Mucosa of rectum (tissue), 2 donors: ENCODE data around the gene PLA2G4E.

Experiments used
- H3K27ac ChIP-seq, 2 donors: one replicate each; pipeline ENCODE4 v1.7.0; 2013; ENCODE audit warnings: inconsistent platforms in 2 of 2, low read depth in 2 of 2, low read length in 2 of 2
- H3K27me3 ChIP-seq, 2 donors: one replicate each; pipeline ENCODE4 v1.7.0; 2013; ENCODE audit warnings: low read length in 2 of 2; ENCODE audit not compliant: control insufficient read depth in 2 of 2, insufficient read depth in 2 of 2
- H3K36me3 ChIP-seq, 2 donors: one replicate each; pipeline ENCODE4 v1.7.0; 2013; ENCODE audit warnings: low read length in 2 of 2; ENCODE audit not compliant: control insufficient read depth in 2 of 2, insufficient read depth in 2 of 2
- H3K4me1 ChIP-seq, 2 donors: one replicate each; pipeline ENCODE4 v1.7.0; 2013; ENCODE audit warnings: low read length in 2 of 2, mild to moderate bottlenecking in 1 of 2; ENCODE audit not compliant: control insufficient read depth in 2 of 2, insufficient read depth in 2 of 2
- H3K4me3 ChIP-seq, 2 donors: one replicate each; pipeline ENCODE4 v1.7.0; 2013; ENCODE audit warnings: low read length in 2 of 2
- H3K9ac ChIP-seq, 2 donors: one replicate each; pipeline ENCODE4 v1.7.0; 2013; ENCODE audit warnings: low read length in 2 of 2, low read depth in 1 of 2, mild to moderate bottlenecking in 1 of 2
- H3K9me3 ChIP-seq, 2 donors: one replicate each; pipeline ENCODE4 v1.7.0; 2013; ENCODE audit warnings: low read length in 2 of 2; ENCODE audit not compliant: control insufficient read depth in 2 of 2
- donor health status: healthy.
- donor health status: Normal muscosa, but diverticular disease.

Gene PLA2G4E

GRCh38 chr15:41936649-41937567, 83.9 kb downstream of the PLA2G4E start:
- H3K9ac ChIP-seq, result no peak overlapping the region
- H3K4me1 ChIP-seq, result peaks cover 18 to 32% of the 10 kb centered on the region in 2 donors

GRCh38 chr15:41936155-41936554, 84.7 kb downstream of the PLA2G4E start:
- peaks cover 8% of the 10 kb centered on the region in 2 donors for H3K36me3 ChIP-seq
- no peak overlapping the region for H3K4me3 ChIP-seq
- no peaks in the 10 kb centered on the region for H3K9me3 ChIP-seq
- no peaks in the 10 kb centered on the region for H3K27me3 ChIP-seq
- peak overlapping the region in 1 of 2 donors; percentile 69 for H3K27ac ChIP-seq
- H3K4me1 ChIP-seq, result peaks cover 20 to 32% of the 10 kb centered on the region in 2 donors
- no peak overlapping the region for H3K9ac ChIP-seq

More at GRCh38 chr15:41936649-41937567, 83.9 kb downstream of the PLA2G4E start:
- no peak overlapping the region for H3K4me3 ChIP-seq
- H3K36me3 ChIP-seq, result peaks cover 12 to 14% of the 10 kb centered on the region in 2 donors
- H3K27me3 ChIP-seq, result no peaks in the 10 kb centered on the region
- H3K27ac ChIP-seq, result peak overlapping the region; percentile 53 to 66
- no peaks in the 10 kb centered on the region for H3K9me3 ChIP-seq

DNA sequence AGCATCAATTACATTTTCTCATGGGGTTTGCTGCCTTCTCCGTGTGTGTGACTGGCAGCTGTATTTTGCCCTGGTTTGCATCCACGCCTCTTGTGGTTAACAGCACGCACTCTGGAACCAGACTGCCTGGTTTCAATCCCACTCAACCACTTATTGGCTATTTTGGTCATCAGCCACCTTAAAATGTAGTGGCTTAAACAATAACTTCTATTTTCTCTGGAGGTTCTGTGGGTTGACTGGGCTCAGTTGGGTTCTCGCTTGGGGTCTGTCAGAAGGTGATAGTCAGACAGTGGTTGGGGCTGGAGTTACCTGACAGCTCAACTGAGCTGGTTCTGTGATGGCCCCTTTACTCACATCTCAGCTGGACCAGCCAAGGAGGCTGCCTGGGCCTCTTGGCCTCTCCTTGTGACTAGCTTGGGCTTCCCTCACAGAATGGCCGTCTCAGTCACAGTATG, 85.2 kb downstream of the PLA2G4E start:
- no peak overlapping the region for H3K4me3 ChIP-seq
- H3K4me1 ChIP-seq, result peaks cover 23 to 35% of the 10 kb centered on the region in 2 donors
- no peaks in the 10 kb centered on the region for H3K9me3 ChIP-seq
- no peak overlapping the region for H3K9ac ChIP-seq
- no peaks in the 10 kb centered on the region for H3K27me3 ChIP-seq
- peaks cover 8% of the 10 kb centered on the region in 2 donors for H3K36me3 ChIP-seq
- peak overlapping the region in 1 of 2 donors; percentile 69 for H3K27ac ChIP-seq

- peak overlapping the region; percentile 7 to 69 for H3K27ac ChIP-seq
- H3K4me1 ChIP-seq, result peaks cover 30 to 42% of the 10 kb centered on the region in 2 donors
- H3K9ac ChIP-seq, result no peak overlapping the region
- peaks cover under 1 to 3% of the 10 kb centered on the region in 2 donors for H3K36me3 ChIP-seq
- no peaks in the 10 kb centered on the region for H3K9me3 ChIP-seq
- H3K27me3 ChIP-seq, result no peaks in the 10 kb centered on the region
- H3K4me3 ChIP-seq, result no peak overlapping the region
Observed at GRCh38 chr15:41934843-41935242, 86.0 kb downstream of the PLA2G4E start.

- peak overlapping the region; percentile 51 to 58 for H3K27ac ChIP-seq
- no peaks in the 10 kb centered on the region for H3K9me3 ChIP-seq
- peak overlapping the region; percentile 6 to 29 for H3K9ac ChIP-seq
- no peak overlapping the region for H3K4me3 ChIP-seq
- H3K36me3 ChIP-seq, result peaks cover 0 to 2% of the 10 kb centered on the region in 2 donors
- H3K27me3 ChIP-seq, result no peaks in the 10 kb centered on the region
- peaks cover 41 to 53% of the 10 kb centered on the region in 2 donors for H3K4me1 ChIP-seq
Observed at GRCh38 chr15:41933771-41934170, 87.1 kb downstream of the PLA2G4E start.

DNA sequence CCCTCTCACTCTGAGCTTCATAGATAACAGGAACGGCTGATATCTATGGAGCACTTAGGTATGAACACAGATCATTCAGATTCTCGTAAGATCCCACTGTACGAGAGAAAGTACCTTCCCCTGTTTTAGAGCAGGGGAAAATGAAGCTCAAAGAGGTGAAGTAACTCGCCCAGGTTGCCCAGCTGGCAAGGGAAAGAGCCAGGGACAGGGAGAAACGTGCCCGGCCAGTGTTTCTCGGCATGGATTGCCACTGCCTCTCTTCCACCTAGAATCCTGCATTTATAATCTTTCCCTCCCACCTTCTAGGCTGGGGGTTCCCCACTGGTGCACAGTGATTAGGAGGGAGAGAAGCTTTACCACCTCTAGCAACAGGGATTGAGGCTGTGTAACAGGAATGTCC, 87.5 kb downstream of the PLA2G4E start:
- no peaks in the 10 kb centered on the region for H3K36me3 ChIP-seq
- H3K9ac ChIP-seq, result peak overlapping the region in 1 of 2 donors; percentile 29
- H3K27ac ChIP-seq, result peak overlapping the region in 1 of 2 donors; percentile 58
- H3K4me3 ChIP-seq, result no peak overlapping the region
- peaks cover 45 to 57% of the 10 kb centered on the region in 2 donors for H3K4me1 ChIP-seq
- H3K27me3 ChIP-seq, result no peaks in the 10 kb centered on the region
- no peaks in the 10 kb centered on the region for H3K9me3 ChIP-seq

- H3K9me3 ChIP-seq, result no peaks in the 10 kb centered on the region
- H3K27ac ChIP-seq, result peak overlapping the region in 1 of 2 donors; percentile 58
- no peaks in the 10 kb centered on the region for H3K27me3 ChIP-seq
- H3K4me3 ChIP-seq, result no peak overlapping the region
- H3K9ac ChIP-seq, result no peak overlapping the region
- no peaks in the 10 kb centered on the region for H3K36me3 ChIP-seq
- H3K4me1 ChIP-seq, result peaks cover 51 to 63% of the 10 kb centered on the region in 2 donors
Observed at GRCh38 chr15:41932511-41933289, 88.1 kb downstream of the PLA2G4E start.

DNA sequence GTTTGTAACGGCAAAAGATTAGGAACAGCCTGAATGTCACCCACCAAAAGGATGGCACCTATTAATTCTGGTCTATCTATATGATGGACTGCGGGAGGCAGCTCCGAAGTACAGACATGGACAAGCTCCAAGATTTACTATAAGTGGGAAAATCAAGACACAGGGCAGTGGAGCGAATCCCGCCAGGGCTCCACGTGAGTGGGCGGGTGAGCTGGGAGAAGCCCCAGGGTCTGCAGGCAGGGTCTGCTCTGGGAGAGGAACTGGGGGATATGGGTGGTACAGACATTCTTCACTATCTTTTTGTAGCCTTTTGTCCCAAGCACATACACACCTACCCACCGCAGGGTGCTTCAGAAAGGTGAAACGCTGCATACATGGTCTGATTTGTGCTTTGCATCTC, 88.7 kb downstream of the PLA2G4E start:
- Histone ChIP-seq H3K27me3 (no peaks in the 10 kb centered on the region), H3K9me3 (no peaks in the 10 kb centered on the region), H3K4me1 (peaks cover 57 to 67% of the 10 kb centered on the region in 2 donors), H3K36me3 (no peaks in the 10 kb centered on the region), H3K9ac (no peak overlapping the region), H3K27ac (no peak overlapping the region), H3K4me3 (no peak overlapping the region)
